ENCODE measurements around the gene IGFBP5. TPM values are rescaled to one million over a fixed set of nuclear protein-coding genes. Genes with fewer than 3 reads are reported as not detected.

IGFBP5 gene
- total RNA-seq, 1 experiment from 2014 or later: 3.9 TPM

DNA sequence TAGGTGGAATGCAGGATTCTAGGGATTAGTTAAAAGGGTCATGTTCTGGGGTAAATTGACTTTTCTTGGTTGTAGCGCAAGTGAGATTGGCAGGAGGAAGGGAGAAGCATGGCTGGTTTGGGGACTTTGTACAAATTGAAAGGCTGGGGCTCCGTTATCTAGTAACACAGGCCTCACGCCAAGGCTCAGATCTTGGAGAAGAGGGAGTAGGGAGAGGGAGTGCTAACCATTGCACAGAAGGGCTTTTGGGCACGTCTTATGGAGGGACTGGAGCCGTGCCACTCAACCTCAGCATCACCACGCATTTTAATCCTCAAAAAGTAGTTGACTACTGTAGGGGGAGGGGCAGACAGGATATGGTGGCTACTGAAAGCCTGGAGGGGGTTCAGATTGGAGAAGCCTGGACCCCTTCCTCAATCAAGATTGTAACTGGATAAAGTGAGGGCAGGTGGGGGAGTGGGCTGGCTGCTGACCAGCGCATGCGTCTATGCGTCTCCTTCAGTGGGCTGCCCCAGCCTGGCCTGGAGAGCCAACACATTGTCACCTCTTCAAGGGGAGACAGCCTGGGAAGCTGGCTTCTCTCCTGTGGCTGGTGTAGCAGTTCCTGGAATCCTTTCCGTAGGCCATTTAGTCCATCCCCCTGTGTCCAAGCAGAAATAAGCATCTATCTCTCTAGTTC is 14.3 kb downstream of the IGFBP5 start:
- H2AFZ ChIP-seq (ENCODE audit: low read depth, low read length, poor library complexity, severe bottlenecking): no peak overlapping the region
- ATAC-seq (no peak), DNase-seq (ENCODE audit: low read depth, low spot score) (no peak)
- H3K4me2 ChIP-seq (ENCODE audit: low read length): no peak overlapping the region
- H4K20me1 ChIP-seq (ENCODE audit: insufficient read depth): no peaks in the 10 kb centered on the region
- no peak overlapping the region for H3K27ac ChIP-seq (ENCODE audit: low read depth, low read length)
- H3K4me1 ChIP-seq (ENCODE audit: control insufficient read depth in 1 of 2, insufficient read depth in 2 of 2, low read length in 2 of 2): peaks cover 10% of the 10 kb centered on the region in 2 experiments
- no peak for TF ChIP-seq EGR1 (IDR thresholded peaks at IDR 0.05; ENCODE audit: low read depth)
- TF ChIP-seq POLR2AphosphoS5 (IDR thresholded peaks at IDR 0.05; ENCODE audit: low read depth, low read length): no peak
- TF ChIP-seq EZH2phosphoT487 (IDR thresholded peaks at IDR 0.05; ENCODE audit: borderline replicate concordance): no peak
- TF ChIP-seq SP1 (IDR thresholded peaks at IDR 0.05; ENCODE audit: low read depth): no peak
- TF ChIP-seq CTCF (IDR thresholded peaks at IDR 0.05 in 2 of 3, conservative IDR thresholded peaks at IDR 0.05 in 1 of 3; ENCODE audit: borderline replicate concordance in 1 of 3, insufficient read depth in 1 of 3, low read depth in 2 of 3, low read length in 2 of 3): no peak
- TF ChIP-seq, protein P1, sequence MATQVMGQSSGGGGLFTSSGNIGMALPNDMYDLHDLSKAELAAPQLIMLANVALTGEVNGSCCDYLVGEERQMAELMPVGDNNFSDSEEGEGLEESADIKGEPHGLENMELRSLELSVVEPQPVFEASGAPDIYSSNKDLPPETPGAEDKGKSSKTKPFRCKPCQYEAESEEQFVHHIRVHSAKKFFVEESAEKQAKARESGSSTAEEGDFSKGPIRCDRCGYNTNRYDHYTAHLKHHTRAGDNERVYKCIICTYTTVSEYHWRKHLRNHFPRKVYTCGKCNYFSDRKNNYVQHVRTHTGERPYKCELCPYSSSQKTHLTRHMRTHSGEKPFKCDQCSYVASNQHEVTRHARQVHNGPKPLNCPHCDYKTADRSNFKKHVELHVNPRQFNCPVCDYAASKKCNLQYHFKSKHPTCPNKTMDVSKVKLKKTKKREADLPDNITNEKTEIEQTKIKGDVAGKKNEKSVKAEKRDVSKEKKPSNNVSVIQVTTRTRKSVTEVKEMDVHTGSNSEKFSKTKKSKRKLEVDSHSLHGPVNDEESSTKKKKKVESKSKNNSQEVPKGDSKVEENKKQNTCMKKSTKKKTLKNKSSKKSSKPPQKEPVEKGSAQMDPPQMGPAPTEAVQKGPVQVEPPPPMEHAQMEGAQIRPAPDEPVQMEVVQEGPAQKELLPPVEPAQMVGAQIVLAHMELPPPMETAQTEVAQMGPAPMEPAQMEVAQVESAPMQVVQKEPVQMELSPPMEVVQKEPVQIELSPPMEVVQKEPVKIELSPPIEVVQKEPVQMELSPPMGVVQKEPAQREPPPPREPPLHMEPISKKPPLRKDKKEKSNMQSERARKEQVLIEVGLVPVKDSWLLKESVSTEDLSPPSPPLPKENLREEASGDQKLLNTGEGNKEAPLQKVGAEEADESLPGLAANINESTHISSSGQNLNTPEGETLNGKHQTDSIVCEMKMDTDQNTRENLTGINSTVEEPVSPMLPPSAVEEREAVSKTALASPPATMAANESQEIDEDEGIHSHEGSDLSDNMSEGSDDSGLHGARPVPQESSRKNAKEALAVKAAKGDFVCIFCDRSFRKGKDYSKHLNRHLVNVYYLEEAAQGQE (IDR thresholded peaks at IDR 0.05; ENCODE audit: low read depth): no peak
- TF ChIP-seq SRF (IDR thresholded peaks at IDR 0.05; ENCODE audit: low read depth): no peak
- TF ChIP-seq, protein P2, sequence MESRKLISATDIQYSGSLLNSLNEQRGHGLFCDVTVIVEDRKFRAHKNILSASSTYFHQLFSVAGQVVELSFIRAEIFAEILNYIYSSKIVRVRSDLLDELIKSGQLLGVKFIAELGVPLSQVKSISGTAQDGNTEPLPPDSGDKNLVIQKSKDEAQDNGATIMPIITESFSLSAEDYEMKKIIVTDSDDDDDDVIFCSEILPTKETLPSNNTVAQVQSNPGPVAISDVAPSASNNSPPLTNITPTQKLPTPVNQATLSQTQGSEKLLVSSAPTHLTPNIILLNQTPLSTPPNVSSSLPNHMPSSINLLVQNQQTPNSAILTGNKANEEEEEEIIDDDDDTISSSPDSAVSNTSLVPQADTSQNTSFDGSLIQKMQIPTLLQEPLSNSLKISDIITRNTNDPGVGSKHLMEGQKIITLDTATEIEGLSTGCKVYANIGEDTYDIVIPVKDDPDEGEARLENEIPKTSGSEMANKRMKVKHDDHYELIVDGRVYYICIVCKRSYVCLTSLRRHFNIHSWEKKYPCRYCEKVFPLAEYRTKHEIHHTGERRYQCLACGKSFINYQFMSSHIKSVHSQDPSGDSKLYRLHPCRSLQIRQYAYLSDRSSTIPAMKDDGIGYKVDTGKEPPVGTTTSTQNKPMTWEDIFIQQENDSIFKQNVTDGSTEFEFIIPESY (IDR thresholded peaks at IDR 0.05; ENCODE audit: extremely low read depth, insufficient replicate concordance, low read length): no peak
- no peak for TF ChIP-seq ELF1 (IDR thresholded peaks at IDR 0.05; ENCODE audit: borderline replicate concordance, low read depth)
- TF ChIP-seq ZFX (IDR thresholded peaks at IDR 0.05): no peak
- H3K9ac ChIP-seq (ENCODE audit: low read length): no peak overlapping the region
- no peaks in the 10 kb centered on the region for H3K9me2 ChIP-seq (ENCODE audit: insufficient read depth)
- ChIA-PET RAD21 (ENCODE audit: low non-redundant PET in 1 of 2, low total read pairs in 2 of 2, uncharacterized antibody in 2 of 2, unreplicated experiment in 2 of 2) (no interaction called here), CTCF (interaction anchor here (1.9 to 2.6 kb wide), 3 partner anchors 485 to 1032 kb away, joined by 9 to 18 read pairs (median 16); no protein-coding TSS in a partner anchor), POLR2A (no interaction called here)
- H3K9me3 ChIP-seq (ENCODE audit: control insufficient read depth in 1 of 2, insufficient read depth in 1 of 2, low read depth in 1 of 2, low read length in 2 of 2): no peaks in the 10 kb centered on the region
- H3K79me2 ChIP-seq (ENCODE audit: insufficient read depth, low read length): no peaks in the 10 kb centered on the region
- BruUV-seq (replicated peaks): no TSS peak
- no peaks in the 10 kb centered on the region for H3K27me3 ChIP-seq (ENCODE audit: insufficient read depth, low read length)
- intact Hi-C loops (cut with micrococcal nuclease): loop anchor here (10.0 kb wide), 1 partner anchor 266 kb away; the partner anchor contains the start of gene SMARCAL1
- no peak overlapping the region for H3K4me3 ChIP-seq (replicated peaks in 1 of 2; ENCODE audit: low read depth in 1 of 2, low read length in 2 of 2)
- H3K36me3 ChIP-seq (ENCODE audit: control insufficient read depth in 1 of 2, insufficient read depth in 2 of 2, low read length in 2 of 2): no peaks in the 10 kb centered on the region
